ENCODE results near the gene PGAP2.
A peak's percentile ranks its signal among the peaks of the same experiment; 100 is the strongest.

PGAP2 gene

DNA sequence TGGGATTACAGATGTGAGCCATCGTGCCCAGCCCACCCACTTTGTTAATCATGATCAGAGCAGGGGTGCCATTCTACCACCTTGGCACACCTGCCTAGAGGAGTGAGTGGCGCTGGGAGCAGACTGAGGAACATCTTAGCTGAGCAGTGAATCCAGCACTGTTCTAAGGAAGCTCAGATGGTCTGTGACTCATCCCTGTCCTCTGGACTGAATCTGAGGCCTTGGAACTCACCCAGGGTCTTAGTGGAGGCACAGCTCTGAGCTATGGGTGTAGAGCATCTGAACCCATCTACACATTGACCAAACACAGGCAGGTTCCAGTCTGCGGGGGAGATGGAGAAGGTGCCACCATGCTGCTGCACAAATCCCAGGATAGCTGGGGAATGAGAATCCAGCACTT lies 14.9 kb downstream of the PGAP2 start:
- Mint-ChIP-seq H3K27ac (no peak overlapping the region), H3K4me3 (no peak overlapping the region), H3K9me3 (no peaks in the 10 kb centered on the region), H3K27me3 (no peaks in the 10 kb centered on the region), H3K36me3 (peaks cover 6% of the 10 kb centered on the region), H3K4me1 (peaks cover 46% of the 10 kb centered on the region)

DNA sequence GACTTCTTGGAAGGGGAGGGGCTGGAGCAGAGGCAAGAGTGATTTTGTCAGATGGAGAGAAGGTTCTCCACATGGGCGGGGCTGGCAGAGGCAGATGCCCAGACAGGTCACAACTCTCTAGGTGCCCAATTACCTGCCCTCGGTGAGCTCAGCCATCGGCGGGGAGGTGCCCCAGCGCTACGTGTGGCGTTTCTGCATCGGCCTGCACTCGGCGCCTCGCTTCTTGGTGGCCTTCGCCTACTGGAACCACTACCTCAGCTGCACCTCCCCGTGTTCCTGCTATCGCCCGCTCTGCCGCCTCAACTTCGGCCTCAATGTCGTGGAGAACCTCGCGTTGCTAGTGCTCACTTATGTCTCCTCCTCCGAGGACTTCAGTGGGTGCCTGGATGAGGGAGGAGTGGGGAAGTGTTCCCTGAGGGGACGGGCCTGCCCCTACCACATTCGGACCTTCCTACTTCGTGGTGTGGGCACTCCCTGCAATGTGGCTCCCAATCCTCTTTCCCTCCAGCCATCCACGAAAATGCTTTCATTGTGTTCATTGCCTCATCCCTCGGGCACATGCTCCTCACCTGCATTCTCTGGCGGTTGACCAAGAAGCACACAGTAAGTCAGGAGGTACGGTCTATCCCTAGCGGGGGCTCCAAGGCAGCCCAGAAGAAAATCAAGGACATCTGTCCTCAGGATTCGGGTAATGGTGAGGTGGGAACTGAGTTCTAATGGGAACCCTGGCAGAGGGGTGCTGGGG lies 15.6 kb downstream of the PGAP2 start:
- H3K4me1 Mint-ChIP-seq = peaks cover 46% of the 10 kb centered on the region
- H3K9me3 Mint-ChIP-seq = no peaks in the 10 kb centered on the region
- H3K27me3 Mint-ChIP-seq = no peaks in the 10 kb centered on the region
- peaks cover 6% of the 10 kb centered on the region for H3K36me3 Mint-ChIP-seq
- H3K4me3 Mint-ChIP-seq = no peak overlapping the region
- peak overlapping the region; percentile 76 for H3K27ac Mint-ChIP-seq

GRCh38 chr11:3824714-3825472 lies 16.5 kb downstream of the PGAP2 start:
- no peaks in the 10 kb centered on the region for H3K9me3 Mint-ChIP-seq
- H3K4me3 Mint-ChIP-seq = no peak overlapping the region
- peaks cover 46% of the 10 kb centered on the region for H3K4me1 Mint-ChIP-seq
- H3K27me3 Mint-ChIP-seq = no peaks in the 10 kb centered on the region
- peak overlapping the region; percentile 76 for H3K27ac Mint-ChIP-seq
- peaks cover 6% of the 10 kb centered on the region for H3K36me3 Mint-ChIP-seq

- peaks cover 6% of the 10 kb centered on the region for H3K36me3 Mint-ChIP-seq
- H3K27me3 Mint-ChIP-seq = no peaks in the 10 kb centered on the region
- H3K27ac Mint-ChIP-seq = peak overlapping the region; percentile 55
- H3K4me3 Mint-ChIP-seq = no peak overlapping the region
- no peaks in the 10 kb centered on the region for H3K9me3 Mint-ChIP-seq
- peaks cover 53% of the 10 kb centered on the region for H3K4me1 Mint-ChIP-seq
Observed at GRCh38 chr11:3825473-3826154, 17.3 kb downstream of the PGAP2 start.

GRCh38 chr11:3826721-3827120 lies 18.4 kb downstream of the PGAP2 start:
- peak overlapping the region; percentile 77 for H3K27ac Mint-ChIP-seq
- peaks cover 13% of the 10 kb centered on the region for H3K36me3 Mint-ChIP-seq
- H3K4me1 Mint-ChIP-seq = peaks cover 64% of the 10 kb centered on the region
- H3K27me3 Mint-ChIP-seq = no peaks in the 10 kb centered on the region
- H3K9me3 Mint-ChIP-seq = no peaks in the 10 kb centered on the region
- H3K4me3 Mint-ChIP-seq = no peak overlapping the region

- Mint-ChIP-seq H3K27me3 (no peaks in the 10 kb centered on the region), H3K36me3 (peaks cover 13% of the 10 kb centered on the region), H3K4me3 (no peak overlapping the region)
Observed at GRCh38 chr11:3827434-3828186, 19.2 kb downstream of the PGAP2 start.

GRCh38 chr11:3830088-3830487 lies 21.7 kb downstream of the PGAP2 start:
- Mint-ChIP-seq H3K9me3 (no peaks in the 10 kb centered on the region), H3K27ac (peak overlapping the region; percentile 92), H3K36me3 (peaks cover 21% of the 10 kb centered on the region), H3K4me1 (peaks cover 82% of the 10 kb centered on the region), H3K27me3 (no peaks in the 10 kb centered on the region), H3K4me3 (no peak overlapping the region)

More at GRCh38 chr11:3827434-3828186, 19.2 kb downstream of the PGAP2 start:
- Mint-ChIP-seq H3K4me1 (peaks cover 73% of the 10 kb centered on the region), H3K9me3 (no peaks in the 10 kb centered on the region), H3K27ac (peak overlapping the region; percentile 4)

DNA sequence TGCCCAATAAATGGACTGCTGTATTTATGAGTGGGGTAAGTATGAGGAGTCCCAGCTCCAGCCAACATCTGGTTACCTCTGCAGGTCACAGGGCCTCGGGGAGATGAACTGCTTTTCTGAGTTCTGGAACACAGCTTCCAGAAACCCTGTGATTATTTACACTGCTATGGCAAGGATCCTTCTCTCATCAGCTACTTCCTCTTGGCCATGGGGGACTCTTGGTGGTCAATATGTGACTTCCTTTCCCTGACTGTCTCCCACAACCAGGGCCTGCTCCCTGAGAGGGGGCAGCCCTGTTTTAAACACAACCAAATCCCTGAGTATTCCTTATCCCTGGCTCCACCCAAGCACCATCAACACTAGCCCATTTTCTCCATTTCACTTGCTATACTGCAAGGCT lies 22.4 kb downstream of the PGAP2 start:
- Mint-ChIP-seq H3K4me1 (peaks cover 82% of the 10 kb centered on the region), H3K9me3 (no peaks in the 10 kb centered on the region), H3K27me3 (no peaks in the 10 kb centered on the region), H3K27ac (peak overlapping the region; percentile 92), H3K4me3 (peak overlapping the region; percentile 30), H3K36me3 (peaks cover 27% of the 10 kb centered on the region)

GRCh38 chr11:3831378-3832239 lies 23.2 kb downstream of the PGAP2 start:
- peaks cover 25% of the 10 kb centered on the region for H3K36me3 Mint-ChIP-seq
- H3K4me3 Mint-ChIP-seq = peak overlapping the region; percentile 73
- H3K27me3 Mint-ChIP-seq = no peaks in the 10 kb centered on the region
- peak overlapping the region; percentile 92 for H3K27ac Mint-ChIP-seq
- H3K9me3 Mint-ChIP-seq = no peaks in the 10 kb centered on the region
- peaks cover 81% of the 10 kb centered on the region for H3K4me1 Mint-ChIP-seq

- Mint-ChIP-seq H3K27ac (peak overlapping the region; percentile 96), H3K4me3 (peak overlapping the region; percentile 91), H3K9me3 (no peaks in the 10 kb centered on the region), H3K36me3 (peaks cover 24% of the 10 kb centered on the region), H3K27me3 (no peaks in the 10 kb centered on the region), H3K4me1 (peaks cover 78% of the 10 kb centered on the region)
Observed at GRCh38 chr11:3832816-3833215, 24.5 kb downstream of the PGAP2 start.

DNA sequence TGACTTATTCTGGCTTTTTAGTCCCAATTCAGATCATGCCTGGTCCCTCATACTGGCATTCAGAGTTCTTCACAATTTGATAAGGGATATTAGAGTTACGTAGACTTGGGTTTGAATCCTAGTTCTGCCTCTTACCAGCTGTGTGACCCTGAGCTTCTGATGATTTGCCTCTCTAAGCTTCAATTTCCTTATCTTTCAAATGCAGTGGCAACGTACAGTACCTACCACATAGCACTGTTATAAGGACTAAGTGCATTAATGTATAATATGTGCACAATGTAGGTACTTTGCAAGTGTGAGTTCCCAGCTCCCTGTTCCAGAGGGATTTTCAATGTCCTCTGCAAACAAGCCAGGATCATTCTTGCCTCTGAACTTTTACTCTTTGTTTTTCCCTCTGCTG lies 25.1 kb downstream of the PGAP2 start:
- Mint-ChIP-seq H3K9me3 (no peaks in the 10 kb centered on the region), H3K4me3 (peak overlapping the region; percentile 91), H3K36me3 (peaks cover 28% of the 10 kb centered on the region), H3K27ac (peak overlapping the region; percentile 96), H3K4me1 (peaks cover 80% of the 10 kb centered on the region), H3K27me3 (no peaks in the 10 kb centered on the region)

DNA sequence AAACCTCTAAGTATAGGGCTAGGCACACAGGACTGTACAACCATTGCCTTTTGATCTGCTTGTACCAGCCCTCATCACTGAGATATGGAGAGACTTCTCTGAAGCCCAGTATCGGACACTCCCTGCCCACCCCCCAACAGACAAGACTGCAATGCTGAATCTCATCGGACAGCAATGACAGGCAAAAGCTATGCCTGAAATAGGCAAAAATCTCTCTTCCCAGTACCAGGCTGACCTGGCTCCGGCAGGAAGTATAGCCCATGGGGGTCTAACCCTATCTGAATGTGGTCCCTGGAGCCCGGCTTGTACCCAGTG lies 25.9 kb downstream of the PGAP2 start:
- Mint-ChIP-seq H3K36me3 (peaks cover 30% of the 10 kb centered on the region), H3K4me1 (peaks cover 82% of the 10 kb centered on the region), H3K27me3 (no peaks in the 10 kb centered on the region), H3K4me3 (peak overlapping the region; percentile 91), H3K9me3 (no peaks in the 10 kb centered on the region), H3K27ac (peak overlapping the region; percentile 96)

- Mint-ChIP-seq H3K4me3 (peak overlapping the region; percentile 91), H3K4me1 (peaks cover 82% of the 10 kb centered on the region), H3K27ac (peak overlapping the region; percentile 96), H3K27me3 (no peaks in the 10 kb centered on the region), H3K9me3 (no peaks in the 10 kb centered on the region), H3K36me3 (peaks cover 33% of the 10 kb centered on the region)
Observed at GRCh38 chr11:3834664-3835461, 26.5 kb downstream of the PGAP2 start.

GRCh38 chr11:3835751-3836150 lies 27.4 kb downstream of the PGAP2 start:
- H3K27me3 Mint-ChIP-seq = no peaks in the 10 kb centered on the region
- H3K36me3 Mint-ChIP-seq = peaks cover 33% of the 10 kb centered on the region
- peaks cover 74% of the 10 kb centered on the region for H3K4me1 Mint-ChIP-seq
- H3K27ac Mint-ChIP-seq = peak overlapping the region; percentile 96
- H3K4me3 Mint-ChIP-seq = peak overlapping the region; percentile 91
- no peaks in the 10 kb centered on the region for H3K9me3 Mint-ChIP-seq
